GM23338 (cell line): ENCODE data around the gene SND1. TPM values are rescaled to one million over a fixed set of nuclear protein-coding genes. Genes with fewer than 3 reads are reported as not detected.
A peak's percentile ranks its signal among the peaks of the same experiment; 100 is the strongest.

ENCODE experiments used
- ATAC-seq: fragments of 200-7000 bp; cut with Tn5 transposase; 3 replicates; pipeline ENCODE4 v1.9.1; 2020
- DNase-seq: peaks from one replicate; pipeline ENCODE4 v3.0.0-alpha.2; 2015; ENCODE audit warnings: low spot score
- H2AFZ ChIP-seq: fragments of 200-600 bp; sonication (generic); 2 replicates; pipeline ENCODE4 v1.8.0; 2016; ENCODE audit warnings: antibody characterized with exemption, mild to moderate bottlenecking, moderate library complexity
- H3F3A ChIP-seq: fragments of 200-600 bp; sonication (generic); replicated peaks from 2 replicates; pipeline ENCODE4 v1.8.0; 2017; ENCODE audit warnings: antibody characterized with exemption, mixed run types, low read depth
- H3K27ac ChIP-seq: fragments of 200-600 bp; sonication (generic); 2 replicates; pipeline ENCODE4 v1.6.1; 2016; ENCODE audit warnings: low read depth
- H3K27me3 ChIP-seq: fragments of 200-600 bp; sonication (generic); 2 replicates; pipeline ENCODE4 v1.8.0; 2016; ENCODE audit warnings: mild to moderate bottlenecking, mixed run types, moderate library complexity; ENCODE audit not compliant: insufficient read depth
- H3K36me3 ChIP-seq: fragments of 200-600 bp; sonication (generic); 2 replicates; pipeline ENCODE4 v1.8.0; 2016; ENCODE audit warnings: mild to moderate bottlenecking; ENCODE audit not compliant: insufficient read depth
- H3K4me1 ChIP-seq: fragments of 200-600 bp; sonication (generic); 2 replicates; pipeline ENCODE4 v1.8.0; 2016; ENCODE audit warnings: mild to moderate bottlenecking, moderate library complexity; ENCODE audit not compliant: insufficient read depth
- H3K4me2 ChIP-seq: fragments of 200-600 bp; sonication (generic); 2 replicates; pipeline ENCODE4 v1.7.1; 2017; ENCODE audit warnings: mixed run types
- H3K4me3 ChIP-seq: fragments of 200-600 bp; sonication (generic); 2 replicates; pipeline ENCODE4 v1.6.1; 2016; ENCODE audit warnings: mixed run types
- H3K79me2 ChIP-seq: fragments of 200-600 bp; sonication (generic); replicated peaks from 2 replicates; pipeline ENCODE4 v1.8.0; 2017; ENCODE audit warnings: mild to moderate bottlenecking; ENCODE audit not compliant: insufficient read depth
- H3K9me2 ChIP-seq: fragments of 200-600 bp; sonication (generic); 2 replicates; pipeline ENCODE4 v1.8.0; 2017; ENCODE audit not compliant: insufficient read depth
- H4K20me1 ChIP-seq: fragments of 200-600 bp; sonication (generic); replicated peaks from 2 replicates; pipeline ENCODE4 v1.8.0; 2017; ENCODE audit warnings: mild to moderate bottlenecking; ENCODE audit not compliant: insufficient read depth
- H3K27ac Mint-ChIP-seq: 2 replicates; pipeline ENCODE4 v1.8.0; 2020; ENCODE audit warnings: inconsistent platforms, mild to moderate bottlenecking, moderate library complexity, mixed read lengths
- H3K27me3 Mint-ChIP-seq: 3 replicates; pipeline ENCODE4 v1.8.0; 2022; ENCODE audit warnings: low read depth, mild to moderate bottlenecking, moderate library complexity, mixed read lengths, inconsistent platforms; ENCODE audit not compliant: insufficient read depth, poor library complexity
- H3K36me3 Mint-ChIP-seq: 3 replicates; pipeline ENCODE4 v1.8.0; 2021; ENCODE audit warnings: low read depth, mild to moderate bottlenecking, inconsistent platforms, moderate library complexity, mixed read lengths
- H3K4me1 Mint-ChIP-seq: 3 replicates; pipeline ENCODE4 v1.8.0; 2020; ENCODE audit warnings: mild to moderate bottlenecking, inconsistent platforms, mixed read lengths
- H3K4me3 Mint-ChIP-seq: 3 replicates; pipeline ENCODE4 v1.8.0; 2021; ENCODE audit warnings: moderate library complexity, mild to moderate bottlenecking, inconsistent platforms, mixed read lengths
- H3K9me3 Mint-ChIP-seq: 3 replicates; pipeline ENCODE4 v1.8.0; 2020; ENCODE audit warnings: moderate library complexity, mild to moderate bottlenecking, inconsistent platforms, mixed read lengths
- CREB1 ChIP-seq: fragments of 250-450 bp; sonication (Bioruptor Pico); IDR thresholded peaks from 2 replicates; pipeline ENCODE4 v1.5.0; 2020; ENCODE audit warnings: low read depth, mild to moderate bottlenecking, moderate library complexity
- CTCF ChIP-seq, 2 experiments: fragments of 200-600 bp in 1 of 2; sonication (generic) in 1 of 2; conservative IDR thresholded peaks; 2 replicates each; pipeline versions ENCODE4 v1.5.1 to v1.6.1; 2016 to 2017; ENCODE audit warnings: antibody characterized with exemption in 2 of 2, low read depth in 2 of 2, mild to moderate bottlenecking in 2 of 2, moderate library complexity in 1 of 2
- EZH2 ChIP-seq: fragments of 200-600 bp; sonication (generic); IDR thresholded peaks from one replicate; pipeline ENCODE4 v1.8.0; 2017; ENCODE audit warnings: antibody characterized with exemption, mild to moderate bottlenecking, low read depth; ENCODE audit not compliant: unreplicated experiment
- EZH2phosphoT487 ChIP-seq: fragments of 200-600 bp; sonication (generic); IDR thresholded peaks from one replicate; pipeline ENCODE4 v1.8.1; 2018; ENCODE audit warnings: antibody characterized with exemption; ENCODE audit not compliant: unreplicated experiment
- JUNB ChIP-seq: IDR thresholded peaks from one replicate; pipeline ENCODE4 v1.6.1; 2016; ENCODE audit warnings: antibody characterized with exemption; ENCODE audit not compliant: unreplicated experiment
- NANOG ChIP-seq: IDR thresholded peaks from 2 replicates; pipeline ENCODE4 v1.6.1; 2016; ENCODE audit warnings: antibody characterized with exemption, borderline replicate concordance
- REST ChIP-seq: IDR thresholded peaks from one replicate; pipeline ENCODE4 v1.6.1; 2018; ENCODE audit warnings: antibody characterized with exemption; ENCODE audit not compliant: unreplicated experiment
- STAT1 ChIP-seq: IDR thresholded peaks from one replicate; pipeline ENCODE4 v1.6.1; 2016; ENCODE audit warnings: antibody characterized with exemption; ENCODE audit not compliant: unreplicated experiment
- ZNF114 ChIP-seq: fragments of 250-450 bp; sonication (Bioruptor Pico); IDR thresholded peaks from 2 replicates; pipeline ENCODE4 v1.5.0; 2020; ENCODE audit warnings: mild to moderate bottlenecking, moderate library complexity
- polyA plus RNA-seq: library from polyadenylated mRNA; unstranded; fragments of >200 nt; fragmentation: Nextera tagmentation; extraction: Ambion mirVana; gene quantifications from 2 replicates; pipeline ENCODE4 v1.2.1, GENCODE V29; 2016
- total RNA-seq: library from RNA; depleted of rRNA; stranded (reverse); fragments of >200 nt; shearing (Covaris generic); gene quantifications from 2 replicates; pipeline ENCODE4 v1.2.3, GENCODE V29; 2014

Gene SND1
- total and polyA plus RNA-seq, 2 experiments from 2014 or later, result 107 to 254 TPM

- peaks cover 55% of the 10 kb centered on the region for H4K20me1 ChIP-seq
- no peak overlapping the region for H3K4me3 ChIP-seq
- H3K4me1 Mint-ChIP-seq, result peaks cover 46% of the 10 kb centered on the region
- no peaks in the 10 kb centered on the region for H3K9me3 Mint-ChIP-seq
- H3K79me2 ChIP-seq, result peaks cover 99% of the 10 kb centered on the region
- no peaks in the 10 kb centered on the region for H3F3A ChIP-seq
- H3K4me3 Mint-ChIP-seq, result no peak overlapping the region
- no peaks in the 10 kb centered on the region for H3K9me2 ChIP-seq
- no peaks in the 10 kb centered on the region for H3K36me3 ChIP-seq
- no peak overlapping the region for H3K27ac Mint-ChIP-seq
- no peak overlapping the region for H2AFZ ChIP-seq
- no peak for DNase-seq
- TF ChIP-seq CTCF (conservative IDR thresholded peaks at IDR 0.05; ENCODE audit: low read depth in 2 of 2) (no peak), CREB1 (CRISPR knock-in tag) (no peak), REST (no peak), STAT1 (no peak)
- no peaks in the 10 kb centered on the region for H3K27me3 ChIP-seq
- peaks cover 34% of the 10 kb centered on the region for H3K4me1 ChIP-seq
- ATAC-seq, result no peak
- H3K27ac ChIP-seq, result no peak overlapping the region
- H3K4me2 ChIP-seq, result no peak overlapping the region
- H3K36me3 Mint-ChIP-seq, result no peaks in the 10 kb centered on the region
- no peaks in the 10 kb centered on the region for H3K27me3 Mint-ChIP-seq
Observed at GRCh38 chr7:127758845-127759244, 106.9 kb downstream of the SND1 start.

GRCh38 chr7:127759945-127760421, 108.0 kb downstream of the SND1 start:
- Histone ChIP-seq H3K9me2 (no peaks in the 10 kb centered on the region), H3K4me3 (no peak overlapping the region), H2AFZ (no peak overlapping the region), H4K20me1 (peaks cover 50% of the 10 kb centered on the region), H3K36me3 (no peaks in the 10 kb centered on the region), H3K27ac (no peak overlapping the region), H3K4me2 (no peak overlapping the region), H3K79me2 (peaks cover 98% of the 10 kb centered on the region), H3K27me3 (no peaks in the 10 kb centered on the region), H3K4me1 (peaks cover 37% of the 10 kb centered on the region), H3F3A (no peaks in the 10 kb centered on the region)
- H3K9me3 Mint-ChIP-seq, result no peaks in the 10 kb centered on the region
- peak; percentile 52 for ATAC-seq
- no peak overlapping the region for H3K4me3 Mint-ChIP-seq
- no peak overlapping the region; the same call in 1 of the 2 replicates for H3K27ac Mint-ChIP-seq
- no peak for TF ChIP-seq CTCF (conservative IDR thresholded peaks at IDR 0.05; ENCODE audit: low read depth in 2 of 2)
- no peak for TF ChIP-seq NANOG
- no peak for TF ChIP-seq EZH2
- no peak for TF ChIP-seq ZNF114 (CRISPR knock-in tag)
- TF ChIP-seq REST, result no peak
- no peak for TF ChIP-seq EZH2phosphoT487
- no peak for TF ChIP-seq JUNB
- DNase-seq, result peak; percentile 33
- H3K36me3 Mint-ChIP-seq, result no peaks in the 10 kb centered on the region
- H3K4me1 Mint-ChIP-seq, result peaks cover 48% of the 10 kb centered on the region
- H3K27me3 Mint-ChIP-seq, result no peaks in the 10 kb centered on the region
